Activated T-cell treated with anti-CD3 and anti-CD28 coated beads, Interleukin-2, amount 50 U/mL, for 1 hour (primary cell): ENCODE measurements around the gene EFNA4.

ENCODE experiments used
- DNase-seq: peaks from one replicate; pipeline ENCODE4 v3.0.0-alpha.2; 2020

Gene EFNA4

GRCh38 chr1:155075535-155075934, 12.0 kb downstream of the EFNA4 start:
- no peak for DNase-seq

DNA sequence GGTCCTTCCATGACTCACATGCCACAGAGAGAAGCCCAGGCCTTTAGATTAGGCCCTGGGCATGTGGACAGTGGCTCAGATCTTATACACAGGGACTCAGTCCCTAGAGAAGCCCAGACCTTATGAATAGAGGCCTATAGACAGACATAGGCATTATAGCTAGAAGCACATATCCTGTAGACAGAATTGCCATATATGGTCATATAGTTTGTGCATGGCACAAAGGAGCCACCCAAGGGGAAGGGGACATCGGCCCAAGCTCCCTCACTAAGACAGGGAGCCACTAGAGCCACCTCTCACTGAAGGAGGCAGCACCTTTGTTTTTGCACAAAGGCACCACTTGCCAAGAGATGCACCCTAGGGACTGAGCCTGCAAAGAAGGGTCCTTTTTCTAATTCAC, 12.8 kb downstream of the EFNA4 start:
- no peak for DNase-seq

- no peak for DNase-seq
Measured at GRCh38 chr1:155077346-155077745, 13.8 kb downstream of the EFNA4 start.

DNA sequence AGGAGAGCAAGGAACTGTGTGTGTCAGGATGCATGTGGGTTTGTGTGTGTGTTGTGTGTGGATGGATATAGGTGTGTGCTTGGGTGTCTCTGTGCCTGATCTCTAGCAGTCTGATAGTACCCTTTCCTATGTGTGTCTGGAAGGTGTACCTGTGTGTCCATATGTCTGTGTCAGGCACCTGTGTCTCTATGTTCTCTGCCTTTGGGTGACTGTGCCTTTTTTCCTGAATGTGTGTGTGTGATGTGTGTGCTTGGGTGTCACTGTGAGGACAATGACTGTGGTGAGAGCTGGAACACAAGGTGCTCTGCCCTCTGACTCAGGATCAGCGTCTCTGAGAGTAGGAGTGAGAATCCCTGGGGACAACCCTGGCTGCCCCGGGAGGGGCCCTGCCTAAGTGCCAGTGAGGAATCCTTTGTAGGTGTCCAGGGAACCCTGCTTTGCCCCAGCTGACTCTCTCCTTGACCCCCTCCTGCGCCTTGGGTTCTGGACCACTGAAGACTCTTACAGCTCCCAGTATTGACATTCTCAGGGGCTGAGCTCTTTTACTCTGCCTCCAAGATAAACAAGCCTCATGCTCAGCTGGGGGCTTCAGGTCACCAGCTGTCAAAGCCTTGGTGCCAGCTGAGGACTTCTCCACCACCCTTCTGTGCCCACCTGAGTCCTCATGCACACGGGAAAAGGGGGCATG, 14.4 kb downstream of the EFNA4 start:
- no peak for DNase-seq

- DNase-seq: peak; percentile 77
Measured at GRCh38 chr1:155078469-155079209, 15.1 kb downstream of the EFNA4 start, which contains the start of gene EFNA3. EFNA3 (plus strand) TSS chr1:155078837; CDS start chr1:155078942, 105 bp downstream.

DNA sequence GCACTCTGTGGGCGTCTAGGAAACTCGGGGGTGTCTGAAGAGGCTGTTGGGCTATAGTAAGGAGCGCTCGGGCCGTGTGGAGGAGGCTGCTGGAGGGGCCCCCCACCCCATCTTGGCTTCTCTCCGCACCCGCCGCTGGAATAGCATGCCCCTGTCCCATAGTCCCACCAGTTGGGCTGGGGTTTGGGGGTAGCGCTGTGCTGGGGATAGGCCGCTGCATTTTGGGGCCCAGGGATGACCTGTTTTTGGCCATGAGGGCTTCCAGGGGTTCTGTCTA, 15.6 kb downstream of the EFNA4 start:
- DNase-seq: no peak

DNA sequence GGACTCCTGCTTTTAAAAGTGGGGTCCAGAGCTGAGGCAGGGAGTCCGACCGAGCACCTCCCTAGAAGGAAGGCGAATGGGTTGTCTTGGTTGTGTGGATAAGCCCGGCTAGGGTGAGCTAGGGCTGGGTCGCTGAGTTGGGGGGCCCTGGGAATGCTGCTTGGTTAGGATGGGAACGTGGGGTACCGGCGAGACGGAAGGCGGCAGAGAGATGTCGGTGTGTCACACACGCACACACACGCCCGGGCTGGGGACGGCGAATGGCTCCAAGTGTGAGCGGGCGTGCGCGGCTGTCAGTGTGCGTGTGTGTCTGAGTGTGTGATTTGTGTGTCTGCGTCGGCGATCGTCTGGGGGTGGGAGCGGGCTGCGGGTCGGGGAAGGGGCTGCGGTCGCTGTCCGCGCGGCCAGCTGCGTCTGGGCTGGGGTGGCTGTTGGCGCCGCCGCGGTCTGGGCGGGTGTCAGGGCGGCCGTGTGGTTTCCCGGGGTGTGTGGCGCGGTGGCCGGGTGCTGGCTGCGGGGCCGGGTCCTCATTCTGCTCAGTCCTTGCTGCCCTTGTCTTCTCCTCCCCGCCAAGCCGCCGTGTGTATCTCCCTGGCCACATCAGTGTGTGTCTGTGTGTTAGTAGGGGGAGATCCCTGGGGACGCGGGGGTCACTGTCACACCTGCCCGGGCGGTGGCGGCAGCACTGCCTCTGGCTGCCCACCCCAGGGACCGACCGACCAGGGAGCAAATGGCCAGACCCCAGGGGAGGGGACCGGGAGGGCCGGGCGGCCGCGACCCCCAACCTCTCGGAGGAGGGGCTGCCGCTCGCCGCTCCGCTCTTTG, 16.2 kb downstream of the EFNA4 start:
- peak; percentile 46 for DNase-seq

DNA sequence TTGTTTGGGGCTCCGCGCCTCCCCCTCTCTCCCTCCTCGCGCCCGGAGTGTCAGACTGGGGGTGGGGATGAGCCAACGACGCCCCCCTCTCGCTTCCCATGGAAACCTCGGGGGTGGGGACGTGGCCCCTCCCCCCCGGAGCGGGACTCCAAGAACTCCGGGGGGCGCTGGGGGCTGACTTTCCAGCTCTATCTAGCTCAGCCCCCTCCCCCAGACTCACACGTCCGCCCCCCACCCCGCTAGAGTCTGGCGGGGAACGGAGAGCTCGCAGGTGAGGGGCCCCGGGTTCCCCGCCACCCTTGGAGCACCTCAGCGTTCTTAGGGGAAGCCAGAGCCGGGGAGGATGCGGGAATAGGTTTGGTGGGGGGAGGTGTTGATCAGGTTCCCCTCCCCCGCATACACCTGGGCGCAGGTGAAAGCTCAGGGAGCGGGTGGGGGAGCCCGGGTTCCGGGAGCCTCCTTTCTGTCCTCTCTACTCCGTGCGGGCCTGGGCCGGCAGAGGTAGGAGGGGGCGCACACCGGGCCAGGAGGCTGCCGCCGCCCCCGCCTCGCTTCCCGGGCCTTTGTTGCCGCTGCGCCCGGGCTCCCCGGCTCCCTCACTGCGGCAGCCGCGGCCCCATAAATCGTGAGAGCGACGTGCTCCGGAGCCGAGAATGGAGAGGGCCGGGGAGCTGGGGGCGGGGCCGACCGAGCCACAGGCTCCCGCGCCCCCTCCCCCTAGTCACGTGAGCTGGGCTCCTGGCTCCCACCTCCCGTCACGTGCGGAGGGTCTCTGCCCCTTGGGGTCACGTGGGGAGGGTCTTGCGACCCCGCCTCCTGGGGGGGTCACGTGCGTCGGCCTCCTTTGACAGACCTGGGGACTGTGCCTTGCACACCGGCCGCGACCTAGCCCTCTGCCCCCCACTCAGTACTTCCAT, 17.0 kb downstream of the EFNA4 start:
- DNase-seq: peak; percentile 56

DNA sequence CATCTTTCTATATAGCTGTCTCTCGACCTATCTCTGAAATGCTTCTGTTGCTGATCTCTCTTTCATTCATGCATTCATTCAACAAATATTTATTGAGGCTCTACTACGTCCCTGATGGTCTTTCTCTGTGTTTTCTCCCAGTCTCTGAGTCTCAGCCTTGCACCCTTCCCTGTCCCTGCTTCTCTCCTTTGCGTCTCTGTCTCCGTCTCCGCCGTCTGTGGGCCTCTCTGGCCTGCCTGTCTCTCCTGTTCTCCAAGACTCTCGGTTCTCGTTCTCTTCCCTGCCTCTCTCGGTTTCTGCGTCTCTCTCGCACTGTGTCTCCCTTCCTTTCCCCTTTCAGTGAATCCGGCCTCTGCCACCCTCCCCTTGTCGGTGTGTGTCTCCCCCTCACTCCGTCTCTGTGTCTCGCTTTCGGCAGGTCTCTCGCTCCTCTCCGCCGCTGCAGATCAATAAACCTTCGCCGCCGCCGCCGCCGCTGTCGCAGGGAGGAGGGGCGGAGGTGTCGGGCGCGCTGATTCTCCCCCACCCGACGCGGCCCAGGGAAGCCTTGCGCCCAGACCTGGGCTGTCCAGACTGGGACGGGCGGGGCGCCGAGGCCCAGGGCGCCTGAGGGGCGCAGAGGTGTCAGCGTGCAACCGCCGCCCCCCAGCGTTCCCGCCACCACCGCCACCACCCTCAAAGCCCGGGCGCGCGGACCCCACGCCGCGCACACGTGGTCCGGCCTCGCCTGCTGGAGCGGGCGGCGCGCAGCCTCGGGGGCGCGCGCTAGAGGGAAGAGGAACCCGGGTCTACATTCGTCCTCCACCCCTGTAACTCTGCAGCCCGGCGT, 18.1 kb downstream of the EFNA4 start:
- DNase-seq: peak; percentile 57

GRCh38 chr1:155082301-155083051, 18.9 kb downstream of the EFNA4 start:
- DNase-seq: peak; percentile 46

- DNase-seq: no peak
Measured at GRCh38 chr1:155083052-155083541, 19.6 kb downstream of the EFNA4 start.

DNA sequence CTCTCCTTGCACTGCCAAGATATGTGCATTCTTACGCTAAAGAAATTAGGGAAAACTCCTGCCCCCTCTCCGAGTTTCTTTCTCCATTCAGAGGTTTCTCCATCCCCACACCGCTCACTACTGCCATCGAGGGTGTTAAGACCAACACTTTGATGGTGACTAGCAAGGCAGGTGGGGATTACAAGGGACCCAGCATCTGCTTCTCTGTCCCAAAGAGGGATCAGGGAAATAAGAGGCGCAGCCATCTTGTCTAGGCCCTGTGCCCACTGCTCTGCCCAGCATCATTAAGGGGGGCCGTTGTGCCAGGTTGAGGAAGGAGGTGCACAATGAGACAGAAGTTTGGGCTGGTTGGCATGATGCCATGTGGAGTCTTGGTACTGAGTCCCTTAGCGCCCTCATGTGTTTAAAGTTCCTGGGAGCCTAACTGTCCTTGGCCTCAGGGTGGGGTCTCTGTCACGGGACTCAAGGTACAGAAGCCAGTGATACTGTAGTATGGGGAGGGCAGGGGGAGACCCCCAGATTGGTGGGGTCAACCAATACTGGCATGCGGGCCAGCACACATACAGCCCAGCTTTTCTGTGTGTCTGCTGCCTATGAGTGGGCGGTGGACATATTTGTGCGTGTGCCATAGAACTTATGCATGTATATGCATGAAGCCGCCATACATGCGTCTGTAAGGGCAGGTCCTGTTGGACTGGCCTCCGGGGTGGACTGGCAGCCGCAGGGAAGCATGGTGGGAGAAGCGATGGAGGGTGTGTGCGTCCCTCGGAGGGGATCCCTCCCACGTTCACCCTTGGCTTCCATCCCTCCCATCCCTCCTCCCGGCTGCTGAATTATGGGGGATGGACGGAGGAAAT, 20.6 kb downstream of the EFNA4 start:
- peak; percentile 40 for DNase-seq

DNA sequence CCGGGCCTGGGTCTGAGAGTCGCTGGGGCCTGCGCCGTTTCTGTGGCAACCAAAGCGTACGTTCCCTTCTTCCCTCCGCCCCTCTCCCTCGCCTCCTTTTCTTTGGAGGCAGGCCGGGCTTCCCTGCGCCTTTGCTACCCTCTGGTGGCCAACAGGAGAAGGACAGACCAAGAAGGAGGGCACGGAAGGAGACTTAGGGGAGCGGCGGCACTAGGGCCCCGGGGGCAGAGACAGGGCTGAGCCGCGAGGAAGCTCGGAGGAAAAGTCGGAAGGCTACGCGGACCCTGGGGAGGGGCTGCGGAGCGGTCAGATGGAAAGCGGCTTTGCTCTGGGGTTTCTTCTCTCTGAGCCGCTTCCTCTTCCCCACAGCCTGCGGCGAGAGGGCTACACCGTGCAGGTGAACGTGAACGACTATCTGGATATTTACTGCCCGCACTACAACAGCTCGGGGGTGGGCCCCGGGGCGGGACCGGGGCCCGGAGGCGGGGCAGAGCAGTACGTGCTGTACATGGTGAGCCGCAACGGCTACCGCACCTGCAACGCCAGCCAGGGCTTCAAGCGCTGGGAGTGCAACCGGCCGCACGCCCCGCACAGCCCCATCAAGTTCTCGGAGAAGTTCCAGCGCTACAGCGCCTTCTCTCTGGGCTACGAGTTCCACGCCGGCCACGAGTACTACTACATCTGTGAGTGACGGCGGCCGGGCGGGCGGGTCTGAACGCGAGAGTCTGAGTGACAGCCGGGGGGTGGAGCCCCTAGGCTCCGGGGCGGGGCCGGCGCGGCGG, 21.4 kb downstream of the EFNA4 start:
- peak; percentile 95 for DNase-seq

GRCh38 chr1:155085504-155086127, 22.1 kb downstream of the EFNA4 start:
- DNase-seq: peak; percentile 78

GRCh38 chr1:155086128-155086741, 22.7 kb downstream of the EFNA4 start:
- peak; percentile 88 for DNase-seq

- no peak for DNase-seq
Measured at GRCh38 chr1:155086856-155087535, 23.5 kb downstream of the EFNA4 start.
